Measurements from ENCODE around the gene UGT8. TPM values are rescaled to one million over a fixed set of nuclear protein-coding genes. Genes with fewer than 3 reads are reported as not detected.
"Not testable (repeated sequence)": the region's sequence is repeated elsewhere in the genome, so short reads cannot be mapped to it uniquely, and the experiment has no call there.

Gene UGT8
- total RNA-seq, 1 experiment from 2014 or later = not detected

GRCh38 chr4:114658776-114659175 is 60.2 kb downstream of the UGT8 start:
- H3K9ac ChIP-seq (ENCODE audit: low read length) = no peak overlapping the region
- H3K36me3 ChIP-seq (ENCODE audit: insufficient read depth, low read length) = no peaks in the 10 kb centered on the region
- H3K9me3 ChIP-seq (ENCODE audit: low read length) = no peaks in the 10 kb centered on the region
- no peaks in the 10 kb centered on the region for H3K27me3 ChIP-seq (ENCODE audit: low read length)
- H3K4me1 ChIP-seq (ENCODE audit: low read length) = no peaks in the 10 kb centered on the region
- H3K9me2 ChIP-seq (replicated peaks; ENCODE audit: insufficient read depth, low read length) = no peaks in the 10 kb centered on the region
- H3K4me3 ChIP-seq (ENCODE audit: low read length) = no peak overlapping the region
- DNase-seq = no peak
- H4K20me1 ChIP-seq (ENCODE audit: insufficient read depth, low read depth, low read length) = no peaks in the 10 kb centered on the region
- no peak overlapping the region for H2AFZ ChIP-seq (ENCODE audit: low read length)
- H3K27ac ChIP-seq (ENCODE audit: low read length) = no peak overlapping the region
- H3K79me2 ChIP-seq (ENCODE audit: low read length) = no peaks in the 10 kb centered on the region
- no peak overlapping the region for H3K4me2 ChIP-seq (ENCODE audit: low read depth, low read length, poor library complexity, severe bottlenecking)

GRCh38 chr4:114659386-114660008 is 60.9 kb downstream of the UGT8 start:
- Histone ChIP-seq H3K9me2 (replicated peaks; ENCODE audit: insufficient read depth, low read length) (no peaks in the 10 kb centered on the region), H3K79me2 (ENCODE audit: low read length) (no peaks in the 10 kb centered on the region), H3K4me3 (ENCODE audit: low read length) (no peak overlapping the region), H3K4me1 (ENCODE audit: low read length) (no peaks in the 10 kb centered on the region), H3K9ac (ENCODE audit: low read length) (no peak overlapping the region), H2AFZ (ENCODE audit: low read length) (no peak overlapping the region), H4K20me1 (ENCODE audit: insufficient read depth, low read depth, low read length) (no peaks in the 10 kb centered on the region), H3K9me3 (ENCODE audit: low read length) (no peaks in the 10 kb centered on the region), H3K27me3 (ENCODE audit: low read length) (no peaks in the 10 kb centered on the region), H3K36me3 (ENCODE audit: insufficient read depth, low read length) (no peaks in the 10 kb centered on the region), H3K27ac (ENCODE audit: low read length) (no peak overlapping the region), H3K4me2 (ENCODE audit: low read depth, low read length, poor library complexity, severe bottlenecking) (no peak overlapping the region)
- peak; percentile 81 for DNase-seq

GRCh38 chr4:114663083-114663482 is 64.5 kb downstream of the UGT8 start:
- Histone ChIP-seq H3K4me1 (ENCODE audit: low read length) (no peaks in the 10 kb centered on the region), H2AFZ (ENCODE audit: low read length) (no peak overlapping the region), H3K27me3 (ENCODE audit: low read length) (no peaks in the 10 kb centered on the region), H3K9me2 (replicated peaks; ENCODE audit: insufficient read depth, low read length) (no peaks in the 10 kb centered on the region), H3K27ac (ENCODE audit: low read length) (no peak overlapping the region), H3K9me3 (ENCODE audit: low read length) (no peaks in the 10 kb centered on the region), H3K36me3 (ENCODE audit: insufficient read depth, low read length) (no peaks in the 10 kb centered on the region), H4K20me1 (ENCODE audit: insufficient read depth, low read depth, low read length) (no peaks in the 10 kb centered on the region), H3K4me3 (ENCODE audit: low read length) (no peak overlapping the region), H3K79me2 (ENCODE audit: low read length) (no peaks in the 10 kb centered on the region), H3K4me2 (ENCODE audit: low read depth, low read length, poor library complexity, severe bottlenecking) (no peak overlapping the region), H3K9ac (ENCODE audit: low read length) (no peak overlapping the region)
- no peak for DNase-seq

- Histone ChIP-seq H3K79me2 (ENCODE audit: low read length) (no peaks in the 10 kb centered on the region), H3K4me1 (ENCODE audit: low read length) (no peaks in the 10 kb centered on the region), H3K27ac (ENCODE audit: low read length) (no peak overlapping the region), H3K36me3 (ENCODE audit: insufficient read depth, low read length) (no peaks in the 10 kb centered on the region), H3K9me2 (replicated peaks; ENCODE audit: insufficient read depth, low read length) (no peaks in the 10 kb centered on the region), H3K4me2 (ENCODE audit: low read depth, low read length, poor library complexity, severe bottlenecking) (no peak overlapping the region), H3K9ac (ENCODE audit: low read length) (no peak overlapping the region), H2AFZ (ENCODE audit: low read length) (no peak overlapping the region), H4K20me1 (ENCODE audit: insufficient read depth, low read depth, low read length) (no peaks in the 10 kb centered on the region), H3K4me3 (ENCODE audit: low read length) (no peak overlapping the region), H3K9me3 (ENCODE audit: low read length) (no peaks in the 10 kb centered on the region), H3K27me3 (ENCODE audit: low read length) (no peaks in the 10 kb centered on the region)
- DNase-seq = no peak
These were observed 70.0 kb downstream of the UGT8 start for GRCh38 chr4:114668577-114668976.

DNA sequence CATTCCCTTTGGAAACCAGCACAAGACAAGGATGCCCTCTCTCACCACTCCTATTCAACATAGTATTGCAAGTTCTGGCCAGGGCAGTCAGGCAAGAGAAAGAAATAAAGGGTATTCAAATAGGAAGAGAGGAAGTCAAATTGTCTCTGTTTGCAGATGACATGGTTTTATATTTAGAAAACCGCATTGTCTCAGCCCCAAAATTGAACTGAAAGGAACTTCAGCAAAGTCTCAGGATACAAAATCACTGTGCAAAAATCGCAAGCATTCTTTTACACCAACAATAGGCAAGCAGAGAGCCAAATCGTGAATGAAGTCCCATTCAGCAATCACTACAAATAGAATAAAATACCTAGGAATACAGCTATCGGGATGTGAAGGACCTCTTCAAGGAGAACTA is 72.1 kb downstream of the UGT8 start:
- not testable (repeated sequence) for H4K20me1 ChIP-seq (ENCODE audit: insufficient read depth, low read depth, low read length); DNase-seq; H2AFZ ChIP-seq (ENCODE audit: low read length); H3K4me3 ChIP-seq (ENCODE audit: low read length); H3K9me3 ChIP-seq (ENCODE audit: low read length); H3K9ac ChIP-seq (ENCODE audit: low read length); H3K27me3 ChIP-seq (ENCODE audit: low read length); H3K4me2 ChIP-seq (ENCODE audit: low read depth, low read length, poor library complexity, severe bottlenecking); H3K9me2 ChIP-seq (replicated peaks; ENCODE audit: insufficient read depth, low read length); H3K27ac ChIP-seq (ENCODE audit: low read length); H3K79me2 ChIP-seq (ENCODE audit: low read length); H3K4me1 ChIP-seq (ENCODE audit: low read length); H3K36me3 ChIP-seq (ENCODE audit: insufficient read depth, low read length)

DNA sequence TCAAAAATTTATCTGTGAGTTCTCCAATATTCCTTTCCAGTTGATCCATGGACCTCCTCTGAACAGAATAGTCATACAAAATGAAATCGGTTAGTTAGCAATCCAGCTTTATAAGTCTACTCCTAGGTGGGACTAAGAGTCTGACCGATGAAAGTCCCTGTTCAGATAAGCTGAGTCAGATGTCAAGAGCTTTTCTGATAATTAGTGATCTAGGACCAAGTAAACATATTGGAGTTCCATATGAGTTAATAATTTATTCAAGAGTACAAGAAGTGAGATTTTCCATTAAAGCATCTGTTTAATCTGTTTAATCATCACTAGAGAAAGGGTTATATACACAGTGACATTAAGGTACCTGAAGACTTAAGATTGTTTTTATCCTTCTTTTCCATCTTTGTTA is 74.7 kb downstream of the UGT8 start:
- no peak for DNase-seq
- H3K27me3 ChIP-seq (ENCODE audit: low read length) = no peaks in the 10 kb centered on the region
- H4K20me1 ChIP-seq (ENCODE audit: insufficient read depth, low read depth, low read length) = no peaks in the 10 kb centered on the region
- no peaks in the 10 kb centered on the region for H3K4me1 ChIP-seq (ENCODE audit: low read length)
- no peak overlapping the region for H3K27ac ChIP-seq (ENCODE audit: low read length)
- H3K4me3 ChIP-seq (ENCODE audit: low read length) = no peak overlapping the region
- no peak overlapping the region for H3K4me2 ChIP-seq (ENCODE audit: low read depth, low read length, poor library complexity, severe bottlenecking)
- H3K79me2 ChIP-seq (ENCODE audit: low read length) = no peaks in the 10 kb centered on the region
- H2AFZ ChIP-seq (ENCODE audit: low read length) = no peak overlapping the region
- H3K9ac ChIP-seq (ENCODE audit: low read length) = no peak overlapping the region
- no peaks in the 10 kb centered on the region for H3K36me3 ChIP-seq (ENCODE audit: insufficient read depth, low read length)
- H3K9me3 ChIP-seq (ENCODE audit: low read length) = no peaks in the 10 kb centered on the region
- H3K9me2 ChIP-seq (replicated peaks; ENCODE audit: insufficient read depth, low read length) = no peaks in the 10 kb centered on the region

DNA sequence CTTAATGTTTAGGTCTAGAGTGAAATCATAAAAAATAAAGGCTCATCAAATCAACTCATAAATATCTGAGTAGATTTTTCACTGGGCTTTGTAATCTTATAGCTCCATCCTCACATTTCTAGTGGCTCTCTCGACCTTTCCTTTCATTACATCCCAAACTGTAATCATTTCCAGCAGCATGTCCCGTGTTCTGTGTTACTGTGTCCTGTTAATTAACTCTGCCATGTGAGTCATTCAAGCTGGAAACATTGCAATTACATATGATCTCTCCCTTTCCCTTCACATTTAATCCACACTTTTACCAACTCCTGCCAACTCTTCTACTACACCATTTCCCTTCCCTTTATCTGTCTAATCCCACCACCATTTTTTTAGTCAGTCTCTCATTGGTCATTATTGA is 75.5 kb downstream of the UGT8 start:
- DNase-seq = no peak
- Histone ChIP-seq H3K4me1 (ENCODE audit: low read length) (no peaks in the 10 kb centered on the region), H2AFZ (ENCODE audit: low read length) (no peak overlapping the region), H3K79me2 (ENCODE audit: low read length) (no peaks in the 10 kb centered on the region), H4K20me1 (ENCODE audit: insufficient read depth, low read depth, low read length) (no peaks in the 10 kb centered on the region), H3K9ac (ENCODE audit: low read length) (no peak overlapping the region), H3K4me3 (ENCODE audit: low read length) (no peak overlapping the region), H3K4me2 (ENCODE audit: low read depth, low read length, poor library complexity, severe bottlenecking) (no peak overlapping the region), H3K36me3 (ENCODE audit: insufficient read depth, low read length) (no peaks in the 10 kb centered on the region), H3K9me2 (replicated peaks; ENCODE audit: insufficient read depth, low read length) (no peaks in the 10 kb centered on the region), H3K27me3 (ENCODE audit: low read length) (no peaks in the 10 kb centered on the region), H3K27ac (ENCODE audit: low read length) (no peak overlapping the region), H3K9me3 (ENCODE audit: low read length) (no peaks in the 10 kb centered on the region)

DNA sequence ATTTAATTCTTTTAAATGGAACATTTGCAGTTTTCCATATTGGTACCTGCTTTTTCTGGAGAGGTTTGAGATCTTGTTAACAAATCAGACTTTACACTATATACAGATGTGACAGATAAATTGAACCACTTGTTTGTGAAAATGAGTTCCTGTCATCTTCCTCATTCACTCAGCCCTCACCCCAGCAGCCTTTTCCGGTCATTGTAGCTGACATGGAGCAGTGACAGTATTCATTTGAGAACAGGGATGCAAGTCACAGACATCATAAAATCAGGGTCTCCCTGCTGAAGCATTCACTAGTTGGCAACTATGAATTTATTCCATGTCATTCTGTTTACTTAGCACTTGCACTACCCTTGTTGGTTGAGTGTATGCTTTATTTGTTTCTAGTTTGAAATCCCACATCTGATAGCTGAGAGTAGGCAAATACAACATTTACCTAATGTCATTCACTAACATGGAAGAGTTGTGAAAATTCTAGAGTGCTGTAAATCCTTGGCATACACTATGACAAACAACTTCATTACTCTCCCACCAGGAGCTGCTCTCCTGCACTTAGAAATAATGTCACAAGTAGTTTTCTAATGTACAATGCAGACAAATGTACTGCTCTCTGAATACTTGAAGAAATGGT is 78.9 kb downstream of the UGT8 start:
- Histone ChIP-seq H3K9ac (ENCODE audit: low read length) (no peak overlapping the region), H3K27me3 (ENCODE audit: low read length) (no peaks in the 10 kb centered on the region), H3K79me2 (ENCODE audit: low read length) (no peaks in the 10 kb centered on the region), H3K4me2 (ENCODE audit: low read depth, low read length, poor library complexity, severe bottlenecking) (no peak overlapping the region), H2AFZ (ENCODE audit: low read length) (no peak overlapping the region), H3K27ac (ENCODE audit: low read length) (no peak overlapping the region), H4K20me1 (ENCODE audit: insufficient read depth, low read depth, low read length) (no peaks in the 10 kb centered on the region), H3K36me3 (ENCODE audit: insufficient read depth, low read length) (no peaks in the 10 kb centered on the region), H3K4me1 (ENCODE audit: low read length) (no peaks in the 10 kb centered on the region), H3K9me3 (ENCODE audit: low read length) (no peaks in the 10 kb centered on the region), H3K9me2 (replicated peaks; ENCODE audit: insufficient read depth, low read length) (no peaks in the 10 kb centered on the region), H3K4me3 (ENCODE audit: low read length) (no peak overlapping the region)
- no peak for DNase-seq

All from Karpas-422 (cell line).